ENCODE results near the gene WSB2.
"Not testable (repeated sequence)": the region's sequence is repeated elsewhere in the genome, so short reads cannot be mapped to it uniquely, and the experiment has no call there.

The WSB2 gene

GRCh38 chr12:118034429-118035189, 26.4 kb downstream of the WSB2 start:
- DNase-seq: no peak

GRCh38 chr12:118033902-118034301, 27.1 kb downstream of the WSB2 start:
- no peak for DNase-seq

GRCh38 chr12:118033323-118033722, 27.7 kb downstream of the WSB2 start:
- DNase-seq: no peak

GRCh38 chr12:118032188-118032587, 28.8 kb downstream of the WSB2 start:
- no peak for DNase-seq

- no peak for DNase-seq
These were observed 31.8 kb downstream of the WSB2 start for GRCh38 chr12:118029166-118029565.

GRCh38 chr12:118025168-118025567, 35.8 kb downstream of the WSB2 start:
- no peak for DNase-seq

GRCh38 chr12:118023301-118023860, 37.6 kb downstream of the WSB2 start:
- no peak for DNase-seq

- DNase-seq: no peak
These were observed 38.3 kb downstream of the WSB2 start for GRCh38 chr12:118022728-118023109.

GRCh38 chr12:118022097-118022727, 38.8 kb downstream of the WSB2 start:
- DNase-seq: not testable (repeated sequence)

- DNase-seq: no peak
These were observed 40.9 kb downstream of the WSB2 start for GRCh38 chr12:118020036-118020435.

- DNase-seq: no peak
These were observed 43.1 kb downstream of the WSB2 start for GRCh38 chr12:118017926-118018325.

- DNase-seq: peak; percentile 98
These were observed 44.3 kb downstream of the WSB2 start, which contains the start of gene RFC5 for GRCh38 chr12:118016424-118017264. Gene RFC5, plus strand, starts transcription at chr12:118016703. Its CDS starts 125 bp downstream, at chr12:118016828.

GRCh38 chr12:118015944-118016343, 45.0 kb downstream of the WSB2 start:
- DNase-seq: no peak

GRCh38 chr12:118015306-118015705, 45.7 kb downstream of the WSB2 start:
- no peak for DNase-seq

- DNase-seq: no peak
These were observed 47.7 kb downstream of the WSB2 start for GRCh38 chr12:118013283-118013682.

GRCh38 chr12:118011961-118012360, 49.0 kb downstream of the WSB2 start:
- DNase-seq: no peak

- no peak for DNase-seq
These were observed 49.6 kb downstream of the WSB2 start for GRCh38 chr12:118011377-118011776.

- no peak for DNase-seq
These were observed 50.1 kb downstream of the WSB2 start for GRCh38 chr12:118010903-118011302.

GRCh38 chr12:117999806-118000205, 61.2 kb downstream of the WSB2 start:
- DNase-seq: not testable (repeated sequence)

GRCh38 chr12:117998719-117999118, 62.3 kb downstream of the WSB2 start:
- DNase-seq: no peak

GRCh38 chr12:117994551-117995438, 66.2 kb downstream of the WSB2 start:
- no peak for DNase-seq
